Colon (tissue), 2 donors: Measurements from ENCODE around the gene FANCD2.
"Not testable (repeated sequence)": the region's sequence is repeated elsewhere in the genome, so short reads cannot be mapped to it uniquely, and the experiment has no call there.

Experiments used
- FAIRE-seq: peaks from 2 replicates; lab custom pipeline; 2012; peaks lifted over from hg19 to GRCh38; lab: Jason Lieb, UNC
- donor health status: control.
- donor health status: control.

The FANCD2 gene

GRCh38 chr3:10108091-10108490 is 81.9 kb downstream of the FANCD2 start, which contains the start of gene FANCD2OS:
Gene FANCD2OS (minus strand): TSS chr3:10108255. CDS start chr3:10104774, 3,481 bp downstream.
- no peak for FAIRE-seq

DNA sequence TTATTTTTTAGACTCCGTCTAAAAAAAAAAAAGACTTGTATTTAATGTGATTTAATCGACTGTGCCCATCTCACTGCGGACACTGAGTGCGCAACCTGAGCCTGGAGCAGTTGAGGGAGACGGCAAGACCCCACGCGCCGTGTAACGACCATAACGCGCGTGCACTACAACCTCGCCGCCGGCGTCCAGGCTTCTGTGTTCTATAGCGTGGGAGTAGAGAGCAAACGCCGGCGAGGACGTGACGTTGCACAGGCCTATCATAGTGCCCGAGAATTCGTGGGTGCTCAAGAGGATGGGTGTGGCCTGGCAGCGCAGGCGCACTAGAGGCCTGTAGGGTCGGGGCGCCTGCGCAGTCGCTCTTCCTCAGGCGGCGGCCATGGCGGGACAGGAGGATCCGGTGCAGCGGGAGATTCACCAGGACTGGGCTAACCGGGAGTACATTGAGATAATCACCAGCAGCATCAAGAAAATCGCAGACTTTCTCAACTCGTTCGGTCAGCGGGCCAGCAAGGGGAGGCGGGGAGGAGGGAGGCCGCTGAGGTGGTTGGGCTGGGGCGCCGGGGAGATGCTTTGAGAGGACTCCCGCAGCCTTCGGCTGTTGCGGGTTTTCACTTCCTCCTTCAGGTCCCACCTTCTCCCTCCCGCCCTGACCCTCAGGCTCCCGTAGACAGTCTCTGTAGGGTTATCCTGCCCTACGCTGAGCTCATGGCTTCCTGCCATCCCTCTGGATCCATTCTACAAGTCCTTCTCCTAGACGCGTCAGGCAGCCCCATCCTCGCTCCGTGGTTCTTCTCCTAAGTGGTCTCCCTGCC is 89.3 kb downstream of the FANCD2 start, which contains the start of gene BRK1:
Gene BRK1 (plus strand): TSS at position 350 of the 812 bp plus-strand sequence. CDS start 27 bp downstream, at position 377.
- no peak for FAIRE-seq

GRCh38 chr3:10116138-10116460 is 89.9 kb downstream of the FANCD2 start:
- no peak for FAIRE-seq

- no peak for FAIRE-seq
These were observed 90.7 kb downstream of the FANCD2 start for GRCh38 chr3:10116928-10117327.

DNA sequence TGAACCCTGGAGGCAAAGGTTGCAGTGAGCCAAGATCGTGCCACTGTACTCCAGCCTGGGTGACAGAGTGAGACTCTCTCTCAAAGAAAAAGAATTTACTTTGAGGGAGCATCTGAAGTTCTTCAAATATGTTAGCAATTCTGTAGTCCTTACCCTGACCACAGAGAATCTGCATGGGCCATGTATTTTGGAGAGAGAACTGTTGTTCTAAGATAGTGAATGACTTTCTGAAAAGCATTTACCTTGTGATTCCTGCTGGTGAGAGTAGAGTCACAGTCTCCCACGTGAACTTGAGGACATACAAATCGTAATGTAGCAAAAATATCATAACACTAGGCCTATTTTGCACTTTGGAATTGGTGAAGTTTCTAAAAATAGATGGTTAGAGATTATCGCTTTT is 93.1 kb downstream of the FANCD2 start:
- FAIRE-seq = no peak

GRCh38 chr3:10121064-10121463 is 94.8 kb downstream of the FANCD2 start:
- FAIRE-seq = no peak

DNA sequence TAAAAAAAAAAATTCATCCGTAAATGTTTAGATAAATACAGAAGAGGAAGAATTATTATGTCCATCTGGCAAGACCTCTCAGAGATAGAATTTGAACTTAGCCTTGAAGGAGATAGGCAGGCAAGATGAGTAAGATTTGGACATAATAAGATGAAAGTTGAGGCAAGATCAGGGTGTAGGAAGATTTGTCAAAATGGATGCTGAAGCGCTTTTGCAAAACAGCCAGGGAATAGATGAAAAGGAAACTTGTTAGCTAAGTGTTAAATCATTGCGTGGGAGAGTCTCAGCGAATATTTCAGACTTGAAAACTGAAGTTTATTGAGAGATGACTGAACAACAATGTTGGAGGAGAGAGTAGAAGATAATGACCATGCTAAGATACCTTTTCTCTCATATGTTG is 96.5 kb downstream of the FANCD2 start:
- no peak for FAIRE-seq

GRCh38 chr3:10135872-10136271 is 109.6 kb downstream of the FANCD2 start:
- FAIRE-seq = not testable (repeated sequence)

GRCh38 chr3:10136426-10137005 is 110.3 kb downstream of the FANCD2 start:
- FAIRE-seq = no peak

GRCh38 chr3:10137178-10137577 is 110.9 kb downstream of the FANCD2 start:
- no peak for FAIRE-seq

- no peak for FAIRE-seq
These were observed 114.8 kb downstream of the FANCD2 start for GRCh38 chr3:10140996-10141546.

- no peak for FAIRE-seq
These were observed 116.7 kb downstream of the FANCD2 start for GRCh38 chr3:10142707-10143560.

DNA sequence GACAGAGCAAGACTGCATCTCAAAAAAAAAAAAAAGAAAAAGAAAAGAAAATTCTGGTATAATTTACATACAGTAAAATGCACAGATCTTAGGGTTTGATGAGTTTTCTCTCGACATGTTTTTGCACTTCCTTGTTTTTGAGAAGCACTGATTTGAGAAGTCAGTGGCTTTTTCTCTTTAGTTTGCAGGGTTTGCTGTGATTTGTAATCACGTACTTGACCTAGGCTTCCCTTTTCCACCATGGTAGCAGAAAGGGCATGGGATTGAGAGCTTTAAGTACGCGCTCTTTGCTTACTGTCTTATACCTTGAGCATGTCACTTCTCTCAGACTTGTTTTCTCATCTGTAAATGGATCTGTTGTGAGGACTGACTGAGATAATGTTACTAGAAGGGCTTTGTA is 119.4 kb downstream of the FANCD2 start:
- FAIRE-seq = no peak

- no peak for FAIRE-seq
These were observed 123.0 kb downstream of the FANCD2 start for GRCh38 chr3:10149226-10149625.

DNA sequence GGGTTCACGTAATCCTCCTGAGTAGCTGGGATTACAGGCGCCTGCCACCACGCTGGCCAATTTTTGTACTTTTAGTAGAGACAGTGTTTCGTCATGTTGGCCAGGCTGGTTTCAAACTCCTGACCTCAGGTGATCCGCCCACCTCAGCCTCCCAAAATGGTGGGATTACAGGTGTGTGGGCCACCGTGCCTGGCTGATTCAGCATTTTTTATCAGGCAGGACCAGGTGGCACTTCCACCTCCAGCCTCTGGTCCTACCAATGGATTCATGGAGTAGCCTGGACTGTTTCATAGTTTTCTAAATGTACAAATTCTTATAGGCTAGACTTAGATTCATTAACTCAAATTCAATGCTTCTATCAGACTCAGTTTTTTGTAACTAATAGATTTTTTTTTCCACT is 124.8 kb downstream of the FANCD2 start:
- FAIRE-seq = no peak
